GM18873 (cell line): ENCODE results near the gene MESP1.

ENCODE experiments used
- ATAC-seq: cut with Tn5 transposase; IDR thresholded peaks from one replicate; pipeline ENCODE4 v1.9.1; 2021; ENCODE audit warnings: mild to moderate bottlenecking, moderate library complexity, moderate number of reproducible peaks; ENCODE audit not compliant: unreplicated experiment, low FRiP score

Gene MESP1

DNA sequence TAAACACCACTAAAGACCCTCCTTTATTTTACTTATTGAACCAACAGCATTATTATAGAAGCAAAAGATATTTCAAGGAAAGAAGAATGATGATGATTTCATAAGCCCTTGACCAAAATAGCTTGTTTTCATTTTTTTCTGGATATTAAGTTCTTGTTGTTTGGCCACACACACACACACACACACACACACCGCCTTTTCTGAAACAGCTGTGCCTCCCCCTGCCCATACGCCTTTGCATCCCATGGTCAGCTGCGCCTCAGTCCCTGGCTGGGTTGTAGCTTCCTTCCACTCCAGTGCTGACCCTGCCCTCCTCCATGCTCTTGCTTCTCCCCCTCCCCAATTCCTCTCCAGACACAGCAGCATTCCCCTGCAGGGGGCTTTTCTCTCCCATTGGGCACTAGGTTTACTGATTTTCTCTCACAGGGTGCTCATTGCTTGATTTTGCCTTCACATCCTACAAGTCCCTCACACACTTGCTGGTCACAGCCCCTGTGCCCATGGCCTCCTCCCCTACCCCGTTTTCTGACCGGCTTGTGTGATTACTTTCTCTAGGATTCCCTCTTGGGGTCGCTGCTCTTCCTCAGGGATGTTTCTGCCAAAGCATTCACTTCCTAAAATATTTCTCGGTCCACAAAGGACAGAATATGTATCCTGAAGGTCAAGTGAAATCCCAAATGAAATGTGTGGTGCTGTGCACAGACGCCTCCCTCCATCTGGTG, 18.4 kb downstream of the MESP1 start:
- no peak for ATAC-seq

DNA sequence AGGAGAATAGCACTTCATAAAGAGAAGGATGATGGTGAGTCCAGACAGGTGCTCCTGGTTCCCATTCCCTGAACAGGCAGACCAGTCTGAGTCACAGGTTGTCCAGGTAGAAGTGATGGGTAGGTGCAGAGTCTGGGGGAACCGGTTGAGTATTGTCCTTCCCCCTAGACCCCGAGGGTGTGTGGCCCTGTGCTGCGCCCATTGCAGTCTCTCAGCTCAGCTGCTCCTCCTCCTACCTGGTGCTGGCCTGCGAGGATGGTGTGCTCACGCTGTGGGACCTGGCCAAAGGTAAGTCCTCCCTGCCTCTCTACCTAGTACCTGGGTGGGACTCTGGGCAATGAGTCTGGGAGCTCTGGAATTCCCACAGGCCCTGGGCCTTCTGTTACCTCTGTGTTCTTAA, 19.8 kb downstream of the MESP1 start:
- no peak for ATAC-seq

DNA sequence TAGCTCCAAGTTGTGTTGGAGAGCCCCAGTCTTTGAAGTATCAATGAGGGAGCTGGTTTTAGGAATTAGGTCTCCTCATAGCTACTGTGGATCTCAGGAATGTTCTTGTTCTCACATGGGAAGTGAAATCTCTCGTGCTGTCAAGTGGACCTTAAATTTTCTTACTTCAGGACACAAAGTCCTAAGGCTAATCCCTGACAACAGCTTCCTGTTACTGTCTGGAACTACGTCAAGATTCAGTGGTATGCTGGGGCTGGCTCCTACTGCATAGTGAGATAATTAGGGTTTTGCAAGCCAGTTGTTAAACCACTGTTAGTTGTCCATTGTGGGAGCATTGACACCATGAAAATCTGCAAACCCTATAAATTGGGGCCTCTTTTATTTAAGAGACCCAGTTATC, 22.8 kb downstream of the MESP1 start:
- no peak for ATAC-seq

DNA sequence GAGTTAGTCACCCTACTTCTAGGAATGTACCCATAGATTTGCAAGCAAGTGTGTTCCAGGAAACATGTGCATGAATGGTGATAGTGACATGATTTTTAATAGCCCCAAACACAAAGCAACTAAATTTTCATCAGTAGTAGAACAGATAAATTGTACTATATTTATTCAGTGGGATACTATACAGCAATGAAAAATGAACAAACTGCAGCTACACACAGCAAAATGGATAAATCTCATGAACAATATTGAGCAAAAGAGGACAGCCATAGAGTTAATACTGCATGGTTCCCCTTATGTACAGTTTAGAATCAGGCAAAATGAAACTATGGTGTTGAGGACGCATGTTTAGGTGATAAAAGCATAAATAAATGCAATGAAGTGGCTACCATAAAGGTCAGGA, 26.0 kb downstream of the MESP1 start:
- no peak for ATAC-seq

DNA sequence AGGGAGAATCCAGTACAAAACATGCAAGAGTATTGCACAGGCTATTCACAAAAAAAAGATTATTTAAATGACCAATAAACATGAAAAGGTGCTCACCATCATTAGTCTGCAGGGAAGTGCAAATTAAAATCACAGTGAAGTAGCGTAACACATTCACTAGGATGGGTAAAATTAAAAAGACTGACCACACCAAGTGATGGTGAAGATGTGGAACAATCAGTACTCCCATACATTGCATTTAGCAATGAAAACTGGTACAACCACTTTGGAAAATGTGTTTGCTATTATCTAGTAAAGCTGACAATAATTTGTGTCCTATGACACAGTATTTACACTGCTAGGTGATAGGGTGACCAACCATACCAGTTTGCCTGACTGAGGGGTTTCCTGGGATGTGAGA, 26.4 kb downstream of the MESP1 start:
- no peak for ATAC-seq

DNA sequence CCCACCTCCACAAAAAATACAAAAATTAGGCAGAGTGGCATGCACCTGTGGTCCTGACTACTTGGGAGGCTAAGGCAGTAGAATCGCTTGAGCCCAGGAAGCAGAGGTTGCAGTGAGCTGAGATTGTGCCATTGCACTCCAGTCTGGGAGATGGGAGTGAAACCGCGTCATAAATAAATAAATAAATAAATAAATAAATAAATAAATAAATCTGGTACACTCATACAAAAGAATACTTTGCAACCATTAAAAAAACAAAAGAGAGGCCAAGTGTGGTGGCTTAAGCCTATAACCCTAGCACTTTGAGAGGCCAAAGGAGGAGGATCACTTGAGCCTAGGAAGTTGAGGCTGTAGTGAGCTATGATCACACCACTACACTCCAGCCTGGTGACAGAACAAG, 28.0 kb downstream of the MESP1 start:
- ATAC-seq = no peak

DNA sequence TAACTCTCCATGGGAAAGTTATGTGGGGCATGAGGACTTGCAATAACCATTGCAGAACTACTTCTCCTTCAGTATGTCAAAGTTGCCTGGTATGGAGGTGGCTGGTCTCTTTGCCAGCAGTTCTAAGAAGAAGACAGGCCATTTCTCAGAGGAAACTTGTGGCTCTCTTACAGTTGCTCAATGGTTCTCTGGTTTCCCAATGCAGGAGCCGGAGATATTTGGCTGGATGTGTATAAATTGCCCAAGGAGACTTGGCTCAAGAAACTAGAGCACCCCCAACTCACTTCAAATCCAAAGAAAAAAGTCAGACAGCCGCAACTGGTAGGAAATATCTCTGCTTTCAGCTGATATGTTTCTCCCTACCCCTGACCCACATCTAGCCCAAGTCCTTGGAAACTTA, 36.3 kb downstream of the MESP1 start:
- no peak for ATAC-seq

DNA sequence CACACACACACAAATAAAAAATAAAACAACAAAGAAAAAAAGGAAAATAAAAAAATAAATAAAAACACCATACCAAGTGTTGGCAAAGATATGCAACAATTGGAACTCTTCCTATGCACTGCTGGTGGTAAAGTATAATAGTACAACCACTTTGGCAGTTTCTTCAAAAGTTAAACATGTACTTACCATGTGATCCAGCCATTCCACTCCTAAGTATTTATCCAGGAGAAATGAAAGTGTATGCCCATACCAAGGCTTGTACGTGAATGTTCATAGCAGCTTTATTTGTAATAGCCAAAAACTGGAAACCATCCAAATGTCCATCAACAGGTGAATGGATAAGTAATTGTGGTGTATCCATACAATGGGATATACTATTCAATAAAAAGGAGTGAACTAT, 43.5 kb downstream of the MESP1 start:
- ATAC-seq = no peak

DNA sequence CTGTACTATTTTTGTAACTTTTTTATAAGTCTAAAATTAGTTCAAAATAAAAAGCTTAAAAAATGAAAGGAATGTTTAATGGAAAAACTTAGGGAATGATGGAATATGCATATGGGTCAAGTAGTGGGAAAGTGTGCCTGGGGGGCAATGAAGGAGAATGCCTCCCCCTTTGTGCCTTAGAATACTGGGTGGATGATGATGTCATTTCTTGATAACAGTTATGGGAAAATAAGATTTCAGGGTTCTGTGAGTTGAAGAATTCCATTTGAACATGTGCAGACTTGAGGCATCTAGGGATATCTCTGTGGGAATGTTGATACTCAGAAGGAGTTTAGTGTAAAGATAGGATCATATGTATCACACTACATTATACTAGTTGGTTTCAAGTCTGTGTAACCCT, 46.6 kb downstream of the MESP1 start:
- no peak for ATAC-seq
